Right lobe of liver (tissue), 4 donors: Measurements from ENCODE around the gene LY6G6D.

ENCODE experiments used
- POLR2A ChIP-seq: fragments of 450-650 bp; IDR thresholded peaks from one replicate; pipeline ENCODE4 v1.6.1; 2017; ENCODE audit warnings: antibody characterized with exemption, mild to moderate bottlenecking
- TF ChIP-seq, protein P1 (sequence below), 4 donors: fragments of 200-600 bp in 3 of 4; fragments of 450-650 bp in 1 of 4; IDR thresholded peaks; one replicate each; pipeline versions ENCODE4 v1.5.1 to v1.8.0; 2016 to 2022; ENCODE audit warnings: antibody characterized with exemption in 4 of 4, mild to moderate bottlenecking in 2 of 4
- donor health status: DM: no; HTN: no; CAD: no.
- donor health status: DM: no; HTN: no; CAD: no.
- donor health status: DM: no; HTN: yes; CAD: no.

DNA sequence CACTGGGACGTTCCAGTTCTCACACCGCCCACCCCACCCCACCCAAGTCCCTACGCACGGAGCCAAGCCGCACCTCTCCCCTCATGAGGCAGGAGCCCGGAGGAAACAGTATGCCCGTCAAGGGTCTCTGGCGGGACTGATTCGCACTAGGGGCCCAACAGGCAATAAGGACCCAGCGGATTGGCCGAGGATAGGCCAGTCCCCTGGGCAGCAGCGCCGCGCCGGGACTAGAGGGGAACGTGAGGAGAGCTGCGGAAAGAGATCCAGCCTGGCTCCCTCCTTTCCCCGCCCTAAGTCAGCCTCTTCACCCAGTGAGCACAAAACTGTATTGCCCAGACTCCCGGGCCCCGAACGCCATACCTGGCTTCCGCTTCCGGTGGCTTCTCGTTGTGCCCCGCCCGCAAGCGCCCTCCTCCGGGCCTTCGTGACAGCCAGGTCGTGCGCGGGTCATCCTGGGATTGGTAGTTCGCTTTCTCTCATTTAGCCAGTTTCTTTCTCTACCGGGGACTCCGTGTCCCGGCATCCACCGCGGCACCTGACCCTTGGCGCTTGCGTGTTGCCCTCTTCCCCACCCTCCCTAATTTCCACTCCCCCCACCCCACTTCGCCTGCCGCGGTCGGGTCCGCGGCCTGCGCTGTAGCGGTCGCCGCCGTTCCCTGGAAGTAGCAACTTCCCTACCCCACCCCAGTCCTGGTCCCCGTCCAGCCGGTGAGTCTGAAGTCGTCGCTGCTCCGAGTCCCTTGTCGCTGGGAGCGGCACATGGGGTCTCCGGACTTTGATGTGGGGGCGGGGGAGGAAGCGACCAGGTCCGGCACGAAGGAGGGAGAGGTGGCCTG, 49.4 kb upstream of the LY6G6D start, which contains the start of gene CSNK2B:
- TF ChIP-seq, protein P1, sequence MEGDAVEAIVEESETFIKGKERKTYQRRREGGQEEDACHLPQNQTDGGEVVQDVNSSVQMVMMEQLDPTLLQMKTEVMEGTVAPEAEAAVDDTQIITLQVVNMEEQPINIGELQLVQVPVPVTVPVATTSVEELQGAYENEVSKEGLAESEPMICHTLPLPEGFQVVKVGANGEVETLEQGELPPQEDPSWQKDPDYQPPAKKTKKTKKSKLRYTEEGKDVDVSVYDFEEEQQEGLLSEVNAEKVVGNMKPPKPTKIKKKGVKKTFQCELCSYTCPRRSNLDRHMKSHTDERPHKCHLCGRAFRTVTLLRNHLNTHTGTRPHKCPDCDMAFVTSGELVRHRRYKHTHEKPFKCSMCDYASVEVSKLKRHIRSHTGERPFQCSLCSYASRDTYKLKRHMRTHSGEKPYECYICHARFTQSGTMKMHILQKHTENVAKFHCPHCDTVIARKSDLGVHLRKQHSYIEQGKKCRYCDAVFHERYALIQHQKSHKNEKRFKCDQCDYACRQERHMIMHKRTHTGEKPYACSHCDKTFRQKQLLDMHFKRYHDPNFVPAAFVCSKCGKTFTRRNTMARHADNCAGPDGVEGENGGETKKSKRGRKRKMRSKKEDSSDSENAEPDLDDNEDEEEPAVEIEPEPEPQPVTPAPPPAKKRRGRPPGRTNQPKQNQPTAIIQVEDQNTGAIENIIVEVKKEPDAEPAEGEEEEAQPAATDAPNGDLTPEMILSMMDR (IDR thresholded peaks at IDR 0.05), result peak in 3 of 4 donors; percentile 4 to 25 (median 16)
- peak; percentile 62 for TF ChIP-seq POLR2A
